A549 (cell line): ENCODE results near the gene GSTA4.

ENCODE experiments used
- EP300 ChIP-seq, 2 experiments: fragments of >200 bp; sonication (Bioruptor Twin); formaldehyde crosslinking; IDR thresholded peaks; 2 replicates in 1 of 2; 3 replicates in 1 of 2; pipeline ENCODE4 v1.6.1; 2016 to 2017
- ESRRA ChIP-seq: fragments of 150-350 bp; IDR thresholded peaks from 2 replicates; pipeline ENCODE4 v1.6.1; 2014; ENCODE audit warnings: mild to moderate bottlenecking, low read length, borderline replicate concordance
- MAFK ChIP-seq: fragments of 450-650 bp; IDR thresholded peaks from 2 replicates; pipeline ENCODE4 v1.6.1; 2014; ENCODE audit not compliant: partially characterized antibody
- POLR2AphosphoS2 ChIP-seq: conservative IDR thresholded peaks from 2 replicates; pipeline ENCODE4 v1.6.1; 2012; ENCODE audit warnings: low read length, improper control_type of control experiment, inconsistent platforms
- TF ChIP-seq, protein P1 (sequence below): fragments of >200 bp; sonication (Bioruptor Twin); formaldehyde crosslinking; IDR thresholded peaks from 3 replicates; pipeline ENCODE4 v1.5.1; 2016

GRCh38 chr6:52955871-52956270, 39.2 kb downstream of the GSTA4 start:
- TF ChIP-seq, protein P1, sequence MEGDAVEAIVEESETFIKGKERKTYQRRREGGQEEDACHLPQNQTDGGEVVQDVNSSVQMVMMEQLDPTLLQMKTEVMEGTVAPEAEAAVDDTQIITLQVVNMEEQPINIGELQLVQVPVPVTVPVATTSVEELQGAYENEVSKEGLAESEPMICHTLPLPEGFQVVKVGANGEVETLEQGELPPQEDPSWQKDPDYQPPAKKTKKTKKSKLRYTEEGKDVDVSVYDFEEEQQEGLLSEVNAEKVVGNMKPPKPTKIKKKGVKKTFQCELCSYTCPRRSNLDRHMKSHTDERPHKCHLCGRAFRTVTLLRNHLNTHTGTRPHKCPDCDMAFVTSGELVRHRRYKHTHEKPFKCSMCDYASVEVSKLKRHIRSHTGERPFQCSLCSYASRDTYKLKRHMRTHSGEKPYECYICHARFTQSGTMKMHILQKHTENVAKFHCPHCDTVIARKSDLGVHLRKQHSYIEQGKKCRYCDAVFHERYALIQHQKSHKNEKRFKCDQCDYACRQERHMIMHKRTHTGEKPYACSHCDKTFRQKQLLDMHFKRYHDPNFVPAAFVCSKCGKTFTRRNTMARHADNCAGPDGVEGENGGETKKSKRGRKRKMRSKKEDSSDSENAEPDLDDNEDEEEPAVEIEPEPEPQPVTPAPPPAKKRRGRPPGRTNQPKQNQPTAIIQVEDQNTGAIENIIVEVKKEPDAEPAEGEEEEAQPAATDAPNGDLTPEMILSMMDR: no peak
- TF ChIP-seq EP300 (IDR thresholded peaks at IDR 0.05) (no peak), ESRRA (no peak), MAFK (no peak), POLR2AphosphoS2 (no peak)
